DOHH2 (cell line): ENCODE results near the gene ALDH1L1.

Experiments used
- EZH2phosphoT487 ChIP-seq: fragments of 200-600 bp; sonication (generic); IDR thresholded peaks from 2 replicates; pipeline ENCODE4 v1.6.1; 2017; ENCODE audit warnings: borderline replicate concordance, mild to moderate bottlenecking, antibody characterized with exemption, low read length, moderate library complexity, mixed read lengths
- TF ChIP-seq, protein P1 (sequence below): fragments of 200-600 bp; sonication (generic); IDR thresholded peaks from one replicate; pipeline ENCODE4 v1.5.1; 2014; ENCODE audit warnings: antibody characterized with exemption, mild to moderate bottlenecking, low read depth, low read length; ENCODE audit not compliant: poor library complexity, severe bottlenecking

DNA sequence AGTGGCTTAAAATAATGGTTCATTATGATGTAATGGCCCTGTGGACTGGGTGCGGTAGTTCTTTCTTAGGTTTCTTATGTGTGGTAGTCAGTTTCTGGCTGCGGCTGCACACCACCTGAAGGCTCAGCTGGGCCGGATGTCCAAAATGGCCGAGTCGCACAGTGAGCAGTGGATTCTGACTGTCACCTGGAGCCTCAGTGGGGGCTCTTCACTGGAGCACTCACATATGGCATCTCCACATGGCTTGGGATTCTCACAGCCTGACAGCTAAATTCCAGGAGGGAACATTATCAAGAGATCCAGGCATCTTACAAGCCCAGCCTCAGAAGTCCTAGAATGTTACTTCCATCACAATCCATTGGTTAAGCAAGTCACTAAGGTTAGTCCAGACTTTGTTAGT is 26.8 kb upstream of the ALDH1L1 start:
- TF ChIP-seq, protein P1, sequence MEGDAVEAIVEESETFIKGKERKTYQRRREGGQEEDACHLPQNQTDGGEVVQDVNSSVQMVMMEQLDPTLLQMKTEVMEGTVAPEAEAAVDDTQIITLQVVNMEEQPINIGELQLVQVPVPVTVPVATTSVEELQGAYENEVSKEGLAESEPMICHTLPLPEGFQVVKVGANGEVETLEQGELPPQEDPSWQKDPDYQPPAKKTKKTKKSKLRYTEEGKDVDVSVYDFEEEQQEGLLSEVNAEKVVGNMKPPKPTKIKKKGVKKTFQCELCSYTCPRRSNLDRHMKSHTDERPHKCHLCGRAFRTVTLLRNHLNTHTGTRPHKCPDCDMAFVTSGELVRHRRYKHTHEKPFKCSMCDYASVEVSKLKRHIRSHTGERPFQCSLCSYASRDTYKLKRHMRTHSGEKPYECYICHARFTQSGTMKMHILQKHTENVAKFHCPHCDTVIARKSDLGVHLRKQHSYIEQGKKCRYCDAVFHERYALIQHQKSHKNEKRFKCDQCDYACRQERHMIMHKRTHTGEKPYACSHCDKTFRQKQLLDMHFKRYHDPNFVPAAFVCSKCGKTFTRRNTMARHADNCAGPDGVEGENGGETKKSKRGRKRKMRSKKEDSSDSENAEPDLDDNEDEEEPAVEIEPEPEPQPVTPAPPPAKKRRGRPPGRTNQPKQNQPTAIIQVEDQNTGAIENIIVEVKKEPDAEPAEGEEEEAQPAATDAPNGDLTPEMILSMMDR: no peak
- TF ChIP-seq EZH2phosphoT487: no peak
